ENCODE measurements around the gene PRR5L.

PRR5L gene

DNA sequence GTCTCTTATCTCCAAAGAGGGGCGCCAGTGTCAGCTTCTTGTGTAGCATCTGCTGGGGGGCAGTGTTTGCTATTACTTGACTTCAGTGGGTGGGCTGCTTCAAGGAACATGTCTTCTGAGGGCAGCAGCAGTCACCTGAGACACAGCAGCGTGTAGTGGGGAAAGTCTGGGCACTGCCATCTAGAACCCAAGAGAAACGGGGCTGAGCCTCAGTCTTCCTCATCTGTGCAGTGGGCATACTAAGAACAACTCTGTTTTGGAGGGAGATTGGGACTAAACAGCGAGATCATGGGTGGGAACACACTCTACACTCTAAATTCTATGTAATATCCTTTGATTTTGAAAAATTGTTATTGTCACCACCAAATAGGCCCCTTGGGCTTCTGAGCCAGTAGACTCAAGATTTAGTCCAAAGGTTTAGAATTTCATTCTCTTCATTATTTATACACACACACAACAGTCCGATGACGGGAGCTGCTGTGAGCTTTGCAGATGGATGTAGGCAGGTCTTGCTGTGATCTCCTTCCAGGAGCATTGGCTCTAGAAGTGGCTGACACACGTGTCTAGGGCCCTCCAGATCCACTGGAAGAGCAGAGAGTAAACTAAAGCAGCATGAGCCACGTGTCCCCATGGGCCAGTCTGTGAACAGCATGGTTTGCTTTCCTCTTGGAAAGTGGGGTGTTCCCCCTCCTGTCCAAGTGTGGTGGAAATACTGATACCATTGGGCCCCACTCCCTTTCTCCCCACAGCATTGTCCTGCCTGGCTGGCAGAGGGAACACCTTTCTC lies 162.2 kb downstream of the PRR5L start (continued):
- TF ChIP-seq ZNF335 (tag by site-specific recombination; conservative IDR thresholded peaks at IDR 0.05) (no peak), ZNF23 (tag by site-specific recombination; IDR thresholded peaks at IDR 0.05; ENCODE audit: borderline replicate concordance) (no peak), ZFP3 (tag by site-specific recombination; IDR thresholded peaks at IDR 0.05; ENCODE audit: low read depth) (no peak), ZNF132 (tag by site-specific recombination; IDR thresholded peaks at IDR 0.05; ENCODE audit: borderline replicate concordance) (no peak), ZNF37A (tag by site-specific recombination; IDR thresholded peaks at IDR 0.05) (no peak), ZNF792 (tag by site-specific recombination; IDR thresholded peaks at IDR 0.05) (no peak), ZNF707 (tag by site-specific recombination; IDR thresholded peaks at IDR 0.05) (no peak), HOXD13 (CRISPR knock-in tag; IDR thresholded peaks at IDR 0.05; ENCODE audit: borderline replicate concordance) (no peak), ZNF473 (tag by site-specific recombination; IDR thresholded peaks at IDR 0.05) (no peak)

DNA sequence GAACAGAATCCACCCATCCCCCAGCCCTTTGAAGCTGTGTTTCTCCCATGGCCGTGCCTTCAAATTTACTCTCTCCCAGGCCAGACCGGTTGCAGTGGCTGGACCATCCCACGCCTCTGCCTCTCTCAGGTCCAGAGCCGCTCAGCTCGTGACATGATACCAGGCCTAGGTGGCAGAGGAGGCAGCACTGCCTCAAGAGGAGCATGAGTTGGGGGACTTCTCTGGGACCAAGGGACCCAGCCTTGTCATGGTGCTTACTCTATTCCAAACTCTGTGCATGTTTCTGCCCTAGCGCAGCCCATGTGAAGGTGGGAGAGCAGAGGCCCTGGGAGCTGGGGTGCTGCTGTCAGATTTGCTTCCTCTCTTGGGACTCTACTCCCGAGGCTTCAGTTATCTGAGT lies 163.0 kb downstream of the PRR5L start:
- Histone ChIP-seq H3K4me1 (ENCODE audit: control insufficient read depth, insufficient read depth, low read length) (peaks cover 5% of the 10 kb centered on the region; the same call in 1 of the 2 replicates), H3K4me3 (ENCODE audit: low read depth, low read length) (no peak overlapping the region), H3K36me3 (ENCODE audit: control insufficient read depth in 2 of 2, insufficient read depth in 1 of 2, low read length in 2 of 2) (no peaks in the 10 kb centered on the region), H3K27ac (ENCODE audit: extremely low read depth, low read depth, low read length) (no peak overlapping the region), H3K9me3 (ENCODE audit: control insufficient read depth, insufficient read depth, low read depth, low read length) (no peaks in the 10 kb centered on the region)
- POLR2A ChIA-PET: interaction anchor here (0.5 to 2.4 kb wide), 2 partner anchors 11 to 19 kb away, joined by 3 to 7 read pairs; no protein-coding TSS in a partner anchor
- CTCF ChIA-PET: interaction anchor here (2.2 kb wide), 1 partner anchor 9 kb away, joined by 17 read pairs; no protein-coding TSS in a partner anchor
- TF ChIP-seq KLF1 (tag by site-specific recombination; IDR thresholded peaks at IDR 0.05) (no peak), ZNF549 (tag by site-specific recombination; IDR thresholded peaks at IDR 0.05) (no peak), ZBTB21 (tag by site-specific recombination; IDR thresholded peaks at IDR 0.05) (no peak), PRDM1 (tag by site-specific recombination; IDR thresholded peaks at IDR 0.05) (no peak), KLF8 (tag by site-specific recombination; IDR thresholded peaks at IDR 0.05) (no peak)
- TF ChIP-seq, protein P1, sequence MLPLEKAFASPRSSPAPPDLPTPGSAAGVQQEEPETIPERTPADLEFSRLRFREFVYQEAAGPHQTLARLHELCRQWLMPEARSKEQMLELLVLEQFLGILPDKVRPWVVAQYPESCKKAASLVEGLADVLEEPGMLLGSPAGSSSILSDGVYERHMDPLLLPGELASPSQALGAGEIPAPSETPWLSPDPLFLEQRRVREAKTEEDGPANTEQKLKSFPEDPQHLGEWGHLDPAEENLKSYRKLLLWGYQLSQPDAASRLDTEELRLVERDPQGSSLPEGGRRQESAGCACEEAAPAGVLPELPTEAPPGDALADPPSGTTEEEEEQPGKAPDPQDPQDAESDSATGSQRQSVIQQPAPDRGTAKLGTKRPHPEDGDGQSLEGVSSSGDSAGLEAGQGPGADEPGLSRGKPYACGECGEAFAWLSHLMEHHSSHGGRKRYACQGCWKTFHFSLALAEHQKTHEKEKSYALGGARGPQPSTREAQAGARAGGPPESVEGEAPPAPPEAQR (tag by site-specific recombination; IDR thresholded peaks at IDR 0.05): no peak
- TF ChIP-seq, protein P2, sequence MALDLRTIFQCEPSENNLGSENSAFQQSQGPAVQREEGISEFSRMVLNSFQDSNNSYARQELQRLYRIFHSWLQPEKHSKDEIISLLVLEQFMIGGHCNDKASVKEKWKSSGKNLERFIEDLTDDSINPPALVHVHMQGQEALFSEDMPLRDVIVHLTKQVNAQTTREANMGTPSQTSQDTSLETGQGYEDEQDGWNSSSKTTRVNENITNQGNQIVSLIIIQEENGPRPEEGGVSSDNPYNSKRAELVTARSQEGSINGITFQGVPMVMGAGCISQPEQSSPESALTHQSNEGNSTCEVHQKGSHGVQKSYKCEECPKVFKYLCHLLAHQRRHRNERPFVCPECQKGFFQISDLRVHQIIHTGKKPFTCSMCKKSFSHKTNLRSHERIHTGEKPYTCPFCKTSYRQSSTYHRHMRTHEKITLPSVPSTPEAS (tag by site-specific recombination; IDR thresholded peaks at IDR 0.05): no peak

DNA sequence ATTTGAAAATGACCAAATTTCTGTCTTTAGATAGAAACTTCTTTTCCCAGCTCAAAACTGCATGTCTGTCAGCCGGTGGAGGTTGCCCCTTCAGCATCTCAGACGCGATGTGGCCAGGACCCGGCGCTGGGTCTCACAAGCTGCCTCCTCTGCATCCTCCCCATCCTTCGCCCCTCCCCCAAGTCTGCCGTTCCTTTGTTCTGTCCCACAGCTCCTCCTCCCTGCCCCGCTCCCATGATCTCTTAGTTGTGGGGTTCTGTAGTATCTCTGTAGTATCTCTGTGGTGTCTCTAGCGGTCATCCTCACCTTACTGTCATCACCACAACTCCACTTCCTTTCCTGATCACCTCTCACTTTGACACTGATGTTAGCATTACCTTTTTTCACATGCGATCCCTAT lies 164.1 kb downstream of the PRR5L start:
- Histone ChIP-seq H3K9me3 (ENCODE audit: control insufficient read depth, insufficient read depth, low read depth, low read length) (no peaks in the 10 kb centered on the region), H3K36me3 (ENCODE audit: control insufficient read depth in 2 of 2, insufficient read depth in 1 of 2, low read length in 2 of 2) (no peaks in the 10 kb centered on the region), H3K27ac (ENCODE audit: extremely low read depth, low read depth, low read length) (no peak overlapping the region), H3K4me3 (ENCODE audit: low read depth, low read length) (no peak overlapping the region), H3K4me1 (ENCODE audit: control insufficient read depth, insufficient read depth, low read length) (peaks cover 5% of the 10 kb centered on the region; the same call in 1 of the 2 replicates)
- ChIA-PET POLR2A (interaction anchor here (2.4 kb wide), 1 partner anchor 10 kb away, joined by 7 read pairs; no protein-coding TSS in a partner anchor), CTCF (interaction anchor here (2.2 kb wide), 1 partner anchor 8 kb away, joined by 17 read pairs; no protein-coding TSS in a partner anchor)
- TF ChIP-seq ZSCAN30 (tag by site-specific recombination; IDR thresholded peaks at IDR 0.05) (no peak), GLI4 (tag by site-specific recombination; IDR thresholded peaks at IDR 0.05) (no peak), ZIC2 (tag by site-specific recombination; IDR thresholded peaks at IDR 0.05) (no peak), KLF7 (tag by site-specific recombination; IDR thresholded peaks at IDR 0.05; ENCODE audit: borderline replicate concordance) (no peak), ZNF510 (tag by site-specific recombination; IDR thresholded peaks at IDR 0.05; ENCODE audit: insufficient replicate concordance) (no peak), ZNF16 (tag by site-specific recombination; IDR thresholded peaks at IDR 0.05; ENCODE audit: low read depth) (no peak), KLF16 (tag by site-specific recombination; IDR thresholded peaks at IDR 0.05) (no peak), ZBTB1 (tag by site-specific recombination; IDR thresholded peaks at IDR 0.05) (no peak), ZNF521 (tag by site-specific recombination; IDR thresholded peaks at IDR 0.05) (no peak), WT1 (tag by site-specific recombination; IDR thresholded peaks at IDR 0.05) (no peak)
- TF ChIP-seq, protein P1 (tag by site-specific recombination; IDR thresholded peaks at IDR 0.05): no peak
- TF ChIP-seq, protein P3, sequence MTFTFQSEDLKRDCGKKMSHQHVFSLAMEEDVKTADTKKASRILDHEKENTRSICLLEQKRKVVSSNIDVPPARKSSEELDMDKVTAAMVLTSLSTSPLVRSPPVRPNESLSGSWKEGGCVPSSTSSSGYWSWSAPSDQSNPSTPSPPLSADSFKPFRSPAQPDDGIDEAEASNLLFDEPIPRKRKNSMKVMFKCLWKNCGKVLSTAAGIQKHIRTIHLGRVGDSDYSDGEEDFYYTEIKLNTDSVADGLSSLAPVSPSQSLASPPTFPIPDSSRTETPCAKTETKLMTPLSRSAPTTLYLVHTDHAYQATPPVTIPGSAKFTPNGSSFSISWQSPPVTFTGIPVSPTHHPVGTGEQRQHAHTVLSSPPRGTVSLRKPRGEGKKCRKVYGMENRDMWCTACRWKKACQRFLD (tag by site-specific recombination; IDR thresholded peaks at IDR 0.05): no peak

Data from HEK293 (cell line).